ENCODE results near the gene CTTNBP2NL.
A peak's percentile ranks its signal among the peaks of the same experiment; 100 is the strongest.

Gene CTTNBP2NL

GRCh38 chr1:112508278-112509004 lies 112.4 kb downstream of the CTTNBP2NL start, which contains the start of gene WNT2B:
Gene WNT2B (plus strand): TSS chr1:112508965. CDS start chr1:112509263, 298 bp downstream.
- no peak within 1 kb of the TSS for H3K9ac ChIP-seq (ENCODE audit: low read depth, low read length)
- peak within 1 kb of the TSS; percentile 64 for H3K4me3 ChIP-seq (ENCODE audit: low read length)
- H3K27ac ChIP-seq (ENCODE audit: low read depth, low read length), result no peak within 1 kb of the TSS
- under 1% methylated on average over 69 of the region's 69 CpGs for WGBS
- H3K27me3 ChIP-seq (ENCODE audit: insufficient read depth, low read length), result peaks cover 98% of the 10 kb centered on the region
- no peaks in the 10 kb centered on the region for H3K36me3 ChIP-seq (ENCODE audit: insufficient read depth, low read length)
- peaks cover 31% of the 10 kb centered on the region for H3K4me1 ChIP-seq (ENCODE audit: insufficient read depth, low read length)
- H3K9me3 ChIP-seq (ENCODE audit: insufficient read depth, low read depth, low read length), result no peaks in the 10 kb centered on the region

- H3K4me1 ChIP-seq (ENCODE audit: insufficient read depth, low read length), result peaks cover 27% of the 10 kb centered on the region
- 1% methylated on average over 66 of the region's 66 CpGs for WGBS
- H3K9me3 ChIP-seq (ENCODE audit: insufficient read depth, low read depth, low read length), result no peaks in the 10 kb centered on the region
- H3K36me3 ChIP-seq (ENCODE audit: insufficient read depth, low read length), result no peaks in the 10 kb centered on the region
- peaks cover 92% of the 10 kb centered on the region for H3K27me3 ChIP-seq (ENCODE audit: insufficient read depth, low read length)
- peak overlapping the region; percentile 64 for H3K4me3 ChIP-seq (ENCODE audit: low read length)
- H3K9ac ChIP-seq (ENCODE audit: low read depth, low read length), result no peak overlapping the region
- no peak overlapping the region for H3K27ac ChIP-seq (ENCODE audit: low read depth, low read length)
Measured at GRCh38 chr1:112509005-112509659, 113.1 kb downstream of the CTTNBP2NL start.

- peaks cover 22% of the 10 kb centered on the region for H3K4me1 ChIP-seq (ENCODE audit: insufficient read depth, low read length)
- peak overlapping the region; percentile 64 for H3K4me3 ChIP-seq (ENCODE audit: low read length)
- H3K9me3 ChIP-seq (ENCODE audit: insufficient read depth, low read depth, low read length), result no peaks in the 10 kb centered on the region
- H3K27ac ChIP-seq (ENCODE audit: low read depth, low read length), result no peak overlapping the region
- WGBS, result 8% methylated on average over 16 of the region's 16 CpGs
- no peaks in the 10 kb centered on the region for H3K36me3 ChIP-seq (ENCODE audit: insufficient read depth, low read length)
- H3K9ac ChIP-seq (ENCODE audit: low read depth, low read length), result no peak overlapping the region
- H3K27me3 ChIP-seq (ENCODE audit: insufficient read depth, low read length), result peaks cover 86% of the 10 kb centered on the region
Measured at GRCh38 chr1:112509660-112510178, 113.7 kb downstream of the CTTNBP2NL start.

GRCh38 chr1:112510340-112510739 lies 114.3 kb downstream of the CTTNBP2NL start:
- Histone ChIP-seq H3K27me3 (ENCODE audit: insufficient read depth, low read length) (peaks cover 80% of the 10 kb centered on the region), H3K4me3 (ENCODE audit: low read length) (peak overlapping the region; percentile 64), H3K27ac (ENCODE audit: low read depth, low read length) (no peak overlapping the region), H3K4me1 (ENCODE audit: insufficient read depth, low read length) (peaks cover 25% of the 10 kb centered on the region), H3K36me3 (ENCODE audit: insufficient read depth, low read length) (no peaks in the 10 kb centered on the region), H3K9me3 (ENCODE audit: insufficient read depth, low read depth, low read length) (no peaks in the 10 kb centered on the region), H3K9ac (ENCODE audit: low read depth, low read length) (no peak overlapping the region)
- WGBS, result 6% methylated on average over 6 of the region's 7 CpGs
